HG02981 (cell line): ENCODE data around the gene ANKRD22.
"Not testable (repeated sequence)": the region's sequence is repeated elsewhere in the genome, so short reads cannot be mapped to it uniquely, and the experiment has no call there.

ENCODE experiments used
- ATAC-seq: cut with Tn5 transposase; IDR thresholded peaks from one replicate; pipeline ENCODE4 v1.9.1; 2021; ENCODE audit warnings: mild to moderate bottlenecking, moderate library complexity; ENCODE audit not compliant: unreplicated experiment

ANKRD22 gene

DNA sequence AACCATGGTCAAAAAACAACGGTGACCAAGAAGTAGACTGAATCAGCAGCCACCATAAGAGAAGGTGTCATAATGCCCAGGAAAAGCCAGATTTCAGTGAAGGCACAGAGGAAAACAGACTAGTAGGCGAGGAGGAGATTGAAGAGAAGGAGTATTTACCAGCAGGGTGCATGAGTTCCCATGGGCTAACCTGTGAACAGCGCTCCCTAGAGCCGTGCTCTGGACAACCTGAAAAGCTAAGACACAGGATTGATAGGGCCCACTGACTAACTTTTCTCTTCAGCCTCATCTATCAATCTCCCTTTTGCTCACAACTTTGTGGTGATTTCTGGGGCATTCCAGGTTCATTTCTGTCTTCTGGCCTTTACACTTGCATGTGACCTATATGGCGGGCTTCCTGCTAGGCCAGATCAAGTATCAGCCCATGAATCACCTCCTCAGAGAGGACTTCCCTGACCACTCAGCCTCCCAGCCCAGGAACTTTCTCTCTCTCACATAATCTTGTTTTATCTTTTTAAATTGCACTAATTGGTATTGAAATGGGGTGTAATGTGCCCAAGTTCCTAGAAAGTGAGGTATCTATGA, 12.8 kb downstream of the ANKRD22 start:
- no peak for ATAC-seq

DNA sequence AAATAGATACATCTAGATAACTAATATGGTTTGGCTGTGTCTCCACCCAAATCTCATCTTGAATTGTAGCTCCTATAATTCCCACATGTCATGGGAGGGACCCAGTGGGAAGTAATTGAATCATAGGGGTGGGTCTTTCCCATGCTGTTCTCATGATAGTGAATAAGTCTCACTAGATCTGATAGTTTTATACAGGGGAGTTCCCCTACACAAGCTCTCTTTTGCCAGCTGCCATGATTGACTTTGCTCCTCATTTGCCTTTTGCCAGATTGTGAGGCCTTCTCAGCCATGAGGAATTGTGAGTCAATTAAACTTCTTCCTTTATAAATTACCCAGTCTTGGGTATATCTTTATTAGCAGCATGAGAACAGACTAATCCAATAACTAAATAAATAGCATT, 14.0 kb downstream of the ANKRD22 start:
- not testable (repeated sequence) for ATAC-seq

DNA sequence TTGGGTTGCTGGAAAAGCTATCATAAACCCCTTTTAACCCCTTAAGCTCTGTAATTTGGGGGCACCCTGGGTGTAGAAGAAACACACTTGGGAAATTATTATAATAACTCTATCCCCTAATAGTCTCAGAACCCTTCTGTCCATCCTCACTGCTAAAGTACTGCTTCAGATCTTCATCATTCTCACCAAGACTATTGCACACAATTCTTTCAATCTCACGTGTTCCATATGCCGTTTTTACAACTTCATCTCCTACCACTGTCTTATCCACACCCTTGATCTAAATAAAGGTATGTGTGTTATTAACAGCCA, 15.8 kb downstream of the ANKRD22 start:
- ATAC-seq: no peak

DNA sequence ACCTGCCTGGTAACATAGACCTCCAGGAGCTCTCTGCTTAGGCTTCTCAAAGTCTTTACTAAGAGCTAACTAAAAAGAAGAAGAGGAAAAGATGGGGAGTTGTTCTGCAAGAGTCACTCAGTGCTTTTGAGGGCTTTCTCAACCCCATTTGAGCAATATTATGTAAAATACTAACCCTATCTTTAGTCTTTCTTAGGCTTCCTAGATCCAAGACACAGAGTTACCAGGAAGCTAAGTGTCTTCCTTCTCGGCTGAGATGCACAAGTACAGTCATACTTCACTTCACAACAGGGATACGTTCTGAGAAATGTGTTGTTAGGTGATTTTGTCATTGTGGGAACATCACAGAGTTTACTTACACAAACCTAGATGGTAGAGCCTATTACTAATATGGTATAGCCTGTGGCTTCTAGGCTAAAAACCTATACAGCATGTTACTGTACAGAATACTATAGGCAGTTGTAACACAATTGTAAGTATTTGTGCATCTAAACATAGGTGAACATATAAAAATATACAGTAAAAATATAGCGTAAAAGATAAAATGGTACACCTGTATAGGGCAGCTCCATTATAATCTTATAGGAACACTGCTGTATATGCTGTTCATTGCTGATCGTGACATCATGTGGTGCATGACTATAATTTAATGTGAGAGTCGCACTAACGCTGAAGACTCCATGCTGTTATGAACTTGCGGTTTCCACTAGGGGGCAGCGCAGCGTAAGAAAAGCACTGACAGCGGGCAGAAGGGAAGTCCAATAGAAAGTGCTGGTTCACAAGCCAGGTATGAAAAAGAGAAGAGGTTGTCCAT, 16.3 kb downstream of the ANKRD22 start:
- peak; percentile 65 for ATAC-seq

DNA sequence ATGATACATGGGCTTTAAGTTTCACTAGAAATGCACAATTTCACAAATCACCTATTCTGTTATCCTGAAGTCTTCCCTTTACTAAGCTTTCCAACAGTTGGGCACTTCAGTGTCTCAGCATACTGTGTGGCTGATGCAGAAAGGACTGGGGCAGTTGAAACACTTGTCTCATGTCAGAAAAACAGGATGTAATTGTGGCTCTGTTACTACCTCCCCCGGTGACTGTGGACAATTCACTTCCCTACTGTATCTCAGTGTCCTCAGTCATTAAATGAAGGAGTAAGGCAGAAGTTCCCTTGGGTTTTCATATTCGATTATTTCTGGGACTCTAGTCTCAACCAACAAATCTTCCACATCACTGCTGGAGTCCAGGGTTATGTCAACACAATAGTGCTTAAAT, 17.9 kb downstream of the ANKRD22 start:
- ATAC-seq: no peak

GRCh38 chr10:88833156-88833555, 18.5 kb downstream of the ANKRD22 start:
- no peak for ATAC-seq

- no peak for ATAC-seq
These were observed 19.3 kb downstream of the ANKRD22 start for GRCh38 chr10:88832376-88832775.

DNA sequence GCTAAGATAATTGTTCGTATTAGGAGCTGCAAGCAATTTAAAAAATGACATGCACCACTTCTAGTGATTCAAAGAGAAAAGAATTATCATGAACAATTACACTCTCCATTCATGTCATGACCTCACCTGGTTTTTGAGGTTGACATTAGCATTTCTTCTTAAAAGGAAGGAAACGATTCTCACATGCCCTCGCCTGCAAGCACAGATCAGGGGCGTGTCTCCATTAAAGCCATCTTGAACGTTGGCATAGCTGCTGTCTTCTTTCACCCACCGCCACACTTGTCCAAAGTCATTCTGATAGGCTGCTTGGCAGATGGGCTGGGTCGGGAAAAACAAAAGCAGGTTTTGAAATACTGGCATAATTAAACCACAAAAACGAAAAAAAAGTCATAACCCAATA, 19.9 kb downstream of the ANKRD22 start:
- no peak for ATAC-seq

GRCh38 chr10:88830643-88831268, 20.9 kb downstream of the ANKRD22 start:
- ATAC-seq: no peak

- ATAC-seq: no peak
These were observed 23.3 kb downstream of the ANKRD22 start for GRCh38 chr10:88828310-88828709.

- no peak for ATAC-seq
These were observed 24.0 kb downstream of the ANKRD22 start for GRCh38 chr10:88827671-88828070.

DNA sequence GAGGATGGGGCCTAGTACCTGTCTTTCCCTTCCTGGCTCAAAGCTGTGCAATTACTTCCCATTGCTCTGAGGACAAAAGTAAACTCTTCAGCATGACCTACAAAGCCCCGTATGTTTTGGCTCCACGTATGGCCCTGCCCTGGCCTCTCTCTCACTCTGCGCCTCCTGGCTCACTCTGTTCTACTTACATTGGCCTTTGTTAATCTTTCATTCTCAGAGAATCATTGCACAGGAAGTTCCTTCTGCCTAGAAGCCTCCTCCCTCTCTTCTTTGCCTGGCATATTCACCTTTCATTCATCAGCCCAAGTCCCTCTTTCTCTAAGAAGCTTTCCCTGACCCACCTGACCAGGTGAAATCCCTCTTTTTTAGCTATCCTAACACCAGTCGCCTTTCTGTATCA, 25.3 kb downstream of the ANKRD22 start:
- no peak for ATAC-seq

DNA sequence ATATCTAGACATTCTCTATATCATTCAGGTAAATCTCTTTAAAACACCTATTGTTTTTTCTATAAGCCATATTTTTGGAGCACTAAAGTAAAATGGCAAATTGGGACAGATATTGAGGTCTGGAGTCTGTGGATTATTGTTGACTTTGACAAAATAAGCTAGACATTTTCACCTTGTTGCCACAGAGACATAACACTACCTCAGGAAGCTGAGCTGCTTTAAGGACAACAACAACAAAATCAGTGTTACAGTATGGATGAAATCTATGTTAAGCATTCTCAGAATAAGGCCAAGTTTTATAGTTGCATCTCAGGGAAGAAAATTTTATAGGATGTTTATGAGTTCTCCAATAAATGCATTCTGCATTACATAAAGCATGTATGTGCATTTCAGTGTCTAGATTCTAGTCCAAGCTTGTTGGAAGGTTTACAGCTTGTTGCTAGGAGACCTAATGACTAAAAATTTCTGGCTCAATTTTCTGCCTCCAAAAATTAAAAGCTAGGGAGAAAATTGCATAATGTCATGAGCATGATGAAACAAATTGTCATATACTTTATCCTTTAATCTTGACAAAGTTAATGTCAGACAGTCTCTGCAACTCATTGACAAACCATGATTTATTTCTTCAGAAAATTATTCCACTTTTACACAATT, 30.8 kb downstream of the ANKRD22 start:
- ATAC-seq: no peak

DNA sequence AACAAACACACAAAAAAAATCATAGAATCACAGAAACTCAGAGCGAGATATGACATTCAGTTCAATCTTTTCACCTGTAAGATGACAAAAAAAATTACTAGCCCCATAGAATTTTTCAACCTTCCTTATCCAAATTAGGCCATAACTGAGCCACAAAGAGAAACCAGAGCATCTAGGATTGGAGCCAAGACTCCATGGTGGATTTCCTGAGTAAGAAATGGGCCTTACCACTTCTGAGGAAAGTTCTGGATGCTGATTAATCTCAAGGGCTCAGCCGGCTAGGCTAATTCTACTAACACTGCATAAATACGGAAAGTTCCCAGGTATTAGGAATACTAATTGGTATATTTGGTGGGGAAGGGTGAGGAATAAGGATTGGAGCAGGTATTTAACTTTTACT, 32.4 kb downstream of the ANKRD22 start:
- no peak for ATAC-seq

DNA sequence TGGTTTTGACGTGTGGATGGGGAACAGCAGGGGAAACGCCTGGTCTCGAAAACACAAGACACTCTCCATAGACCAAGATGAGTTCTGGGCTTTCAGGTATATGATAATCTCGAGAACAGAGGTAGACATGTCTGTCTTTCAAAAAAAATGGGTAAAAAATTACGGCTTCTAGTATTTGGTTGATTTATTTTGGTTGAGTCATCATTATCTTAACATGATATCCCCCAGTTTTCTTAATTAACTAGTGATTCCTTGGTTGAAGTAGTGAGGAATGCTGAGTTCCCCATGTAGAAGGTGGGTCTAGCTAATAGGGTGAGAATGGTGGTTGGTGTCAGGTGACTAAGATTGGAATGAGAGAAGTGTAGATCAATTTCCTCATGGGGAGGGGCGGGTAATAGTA, 38.4 kb downstream of the ANKRD22 start:
- ATAC-seq: no peak

- no peak for ATAC-seq
These were observed 41.3 kb downstream of the ANKRD22 start for GRCh38 chr10:88810196-88810961.

GRCh38 chr10:88809621-88810020, 42.0 kb downstream of the ANKRD22 start:
- no peak for ATAC-seq

- no peak for ATAC-seq
These were observed 45.7 kb downstream of the ANKRD22 start for GRCh38 chr10:88805924-88806323.

GRCh38 chr10:88805361-88805760, 46.3 kb downstream of the ANKRD22 start:
- no peak for ATAC-seq

GRCh38 chr10:88804083-88804812, 47.4 kb downstream of the ANKRD22 start:
- no peak for ATAC-seq
